ENCODE data around the gene RNF17.

- no peak for TF ChIP-seq POLR2AphosphoS5 (IDR thresholded peaks at IDR 0.05; ENCODE audit: low read depth)
- no peak for TF ChIP-seq CTCF (IDR thresholded peaks at IDR 0.05; ENCODE audit: insufficient read depth, low read length)
- no peak for TF ChIP-seq REST (IDR thresholded peaks at IDR 0.05; ENCODE audit: insufficient replicate concordance, low read depth)
- TF ChIP-seq GABPA (IDR thresholded peaks at IDR 0.05; ENCODE audit: low read depth) = no peak
Measured at GRCh38 chr13:24842549-24843274, 78.7 kb downstream of the RNF17 start.

Data from HL-60 (cell line).